Astrocyte of the cerebellum (primary cell): ENCODE measurements around the gene HLA-DOA.

Experiments used
- DNase-seq: peaks from one replicate; pipeline ENCODE4 v3.0.0-alpha.2; 2011; ENCODE audit warnings: low read depth
- H3K4me3 ChIP-seq: 2 replicates; pipeline ENCODE4 v1.5.1; 2011; ENCODE audit warnings: mild to moderate bottlenecking, low read depth, low read length, moderate library complexity
- CTCF ChIP-seq: IDR thresholded peaks from 2 replicates; pipeline ENCODE4 v1.5.1; 2012; ENCODE audit warnings: low read length, low read depth, moderate library complexity, mild to moderate bottlenecking; ENCODE audit errors: missing control alignments
- in situ Hi-C: cut with HindIII; loops from 2 replicates; pipeline ENCODE4 v1.10.0; 2017; ENCODE audit warnings: low sequenced_read_pairs

Gene HLA-DOA

GRCh38 chr6:33049323-33050013 is 40.1 kb upstream of the HLA-DOA start:
- DNase-seq, result no peak
- in situ Hi-C loops, result no loop called here
- H3K4me3 ChIP-seq, result no peak overlapping the region
- TF ChIP-seq CTCF, result peak; percentile 5

- in situ Hi-C loops, result no loop called here
- H3K4me3 ChIP-seq, result no peak overlapping the region
- no peak for TF ChIP-seq CTCF
- no peak for DNase-seq
These were observed 30.8 kb upstream of the HLA-DOA start for GRCh38 chr6:33040157-33040556.

GRCh38 chr6:33036535-33036934 is 27.1 kb upstream of the HLA-DOA start:
- no peak for DNase-seq
- no peak for TF ChIP-seq CTCF
- no peak overlapping the region for H3K4me3 ChIP-seq
- in situ Hi-C loops, result no loop called here

- no peak for TF ChIP-seq CTCF
- no peak for DNase-seq
- in situ Hi-C loops, result no loop called here
- no peak overlapping the region for H3K4me3 ChIP-seq
These were observed 25.2 kb upstream of the HLA-DOA start for GRCh38 chr6:33034554-33034953.

- H3K4me3 ChIP-seq, result no peak overlapping the region
- no peak for DNase-seq
- in situ Hi-C loops, result no loop called here
- TF ChIP-seq CTCF, result no peak
These were observed 20.9 kb upstream of the HLA-DOA start for GRCh38 chr6:33030245-33030644.

GRCh38 chr6:33029328-33030184 is 20.2 kb upstream of the HLA-DOA start:
- in situ Hi-C loops, result no loop called here
- no peak for TF ChIP-seq CTCF
- DNase-seq, result no peak
- no peak overlapping the region for H3K4me3 ChIP-seq
